Activated CD4-positive, alpha-beta T cell treated with anti-CD3 and anti-CD28 coated beads, Interleukin-2, amount 10 ng/mL, durations not matched to agents 24 days and 14 days (primary cell): Measurements from ENCODE around the gene EIF4H. TPM values are rescaled to one million over a fixed set of nuclear protein-coding genes. Genes with fewer than 3 reads are reported as not detected.
A peak's percentile ranks its signal among the peaks of the same experiment; 100 is the strongest.
"Not testable (repeated sequence)": the region's sequence is repeated elsewhere in the genome, so short reads cannot be mapped to it uniquely, and the experiment has no call there.

Experiments
- DNase-seq: peaks from one replicate; pipeline ENCODE4 v3.0.0; 2022
- H3K27ac Mint-ChIP-seq: one replicate; pipeline ENCODE4 v1.8.0; 2022; ENCODE audit warnings: mild to moderate bottlenecking, mixed read lengths
- H3K27me3 Mint-ChIP-seq: one replicate; pipeline ENCODE4 v1.8.0; 2022; ENCODE audit warnings: mixed read lengths
- H3K36me3 Mint-ChIP-seq: one replicate; pipeline ENCODE4 v1.8.0; 2022; ENCODE audit warnings: low read depth, mild to moderate bottlenecking, mixed read lengths
- H3K4me1 Mint-ChIP-seq: one replicate; pipeline ENCODE4 v1.8.0; 2021; ENCODE audit warnings: mixed read lengths
- H3K4me3 Mint-ChIP-seq: one replicate; pipeline ENCODE4 v1.8.0; 2022; ENCODE audit warnings: mild to moderate bottlenecking, moderate library complexity, mixed read lengths
- H3K9me3 Mint-ChIP-seq: one replicate; pipeline ENCODE4 v1.8.0; 2021; ENCODE audit warnings: mixed read lengths
- intact Hi-C: fragments of 100-400 bp; cut with micrococcal nuclease; formaldehyde crosslinking; loops from one replicate; pipeline ENCODE4 v1.15.1; 2023
- total RNA-seq: library from RNA; stranded (reverse); gene quantifications from 2 replicates; pipeline ENCODE4 v1.2.3, GENCODE V29; 2022

EIF4H gene
- total RNA-seq, 1 donor from 2014 or later: 389 TPM

DNA sequence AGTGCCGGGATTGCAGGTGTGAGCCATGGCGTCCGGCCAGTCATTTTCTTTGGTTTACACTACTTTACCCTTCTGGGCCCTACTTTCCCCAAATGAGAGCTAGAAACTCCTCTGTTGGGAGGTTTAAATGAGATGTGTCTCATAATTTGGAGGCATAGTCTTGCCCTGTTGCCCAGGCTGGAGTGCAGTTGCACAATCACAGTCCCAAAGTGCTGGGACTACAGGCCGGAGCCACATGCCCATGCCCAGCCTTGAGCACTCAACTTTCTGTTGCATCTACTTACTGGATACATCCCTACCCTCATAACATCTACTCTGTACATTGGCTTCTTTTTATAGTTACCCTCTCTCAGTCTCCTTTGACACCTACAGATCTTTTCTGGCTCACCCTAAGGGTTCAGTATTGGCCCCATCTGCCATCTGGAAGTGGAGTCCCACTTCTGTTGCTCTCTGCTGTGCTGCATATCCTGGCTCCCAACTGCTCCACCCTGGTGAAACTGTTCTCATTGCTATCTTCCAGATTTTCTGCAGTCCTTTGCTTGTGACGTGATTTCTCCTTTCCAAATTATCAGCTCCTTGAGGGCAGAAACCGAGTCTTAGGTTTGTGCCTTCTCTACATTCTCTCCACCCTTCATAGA is 8.4 kb downstream of the EIF4H start:
- Mint-ChIP-seq H3K4me3 (no peak overlapping the region), H3K27ac (peak overlapping the region; percentile 43), H3K4me1 (peaks cover 54% of the 10 kb centered on the region), H3K36me3 (peaks cover 37% of the 10 kb centered on the region), H3K9me3 (no peaks in the 10 kb centered on the region), H3K27me3 (no peaks in the 10 kb centered on the region)
- DNase-seq: no peak
- intact Hi-C loops: loop anchor here (1.0 kb wide), 1 partner anchor 7 kb away; no protein-coding TSS in a partner anchor

DNA sequence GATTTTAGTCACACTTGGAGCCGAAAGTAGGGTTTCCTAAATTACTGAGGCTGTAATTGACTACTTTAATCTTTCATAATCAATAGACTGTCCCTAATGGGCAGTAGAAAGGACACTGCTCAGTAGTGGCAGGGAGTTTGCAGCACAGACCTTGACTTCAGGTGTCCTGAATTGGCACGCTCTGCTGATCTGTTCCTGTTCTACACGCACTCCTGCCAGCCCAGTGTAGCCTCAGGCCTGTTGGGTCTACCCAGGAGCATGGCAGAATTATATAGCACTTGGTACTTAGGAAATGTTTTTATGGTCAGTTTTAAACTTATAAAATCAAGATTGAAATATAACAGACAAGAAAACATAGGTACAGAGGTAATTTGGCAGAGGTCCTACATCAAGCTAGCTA is 9.0 kb downstream of the EIF4H start:
- Mint-ChIP-seq H3K36me3 (peaks cover 40% of the 10 kb centered on the region), H3K4me3 (no peak overlapping the region)
- intact Hi-C loops: loop anchor here (1.0 kb wide), 1 partner anchor 8 kb away; no protein-coding TSS in a partner anchor

GRCh38 chr7:74183653-74184450 is 9.7 kb downstream of the EIF4H start:
- peak; percentile 75 for DNase-seq
- peak overlapping the region; percentile 51 for H3K27ac Mint-ChIP-seq
- peaks cover 44% of the 10 kb centered on the region for H3K36me3 Mint-ChIP-seq
- H3K4me3 Mint-ChIP-seq: no peak overlapping the region
- H3K27me3 Mint-ChIP-seq: no peaks in the 10 kb centered on the region
- intact Hi-C loops: loop anchor here (1.0 kb wide), 1 partner anchor 9 kb away; no protein-coding TSS in a partner anchor
- H3K9me3 Mint-ChIP-seq: no peaks in the 10 kb centered on the region
- peaks cover 50% of the 10 kb centered on the region for H3K4me1 Mint-ChIP-seq

More for the DNA sequence above, 9.0 kb downstream of the EIF4H start:
- Mint-ChIP-seq H3K27me3 (no peaks in the 10 kb centered on the region), H3K4me1 (peaks cover 53% of the 10 kb centered on the region), H3K27ac (peak overlapping the region; percentile 42), H3K9me3 (no peaks in the 10 kb centered on the region)
- DNase-seq: no peak

- peaks cover 47% of the 10 kb centered on the region for H3K4me1 Mint-ChIP-seq
- no peak overlapping the region for H3K4me3 Mint-ChIP-seq
- intact Hi-C loops: no loop called here
- no peaks in the 10 kb centered on the region for H3K9me3 Mint-ChIP-seq
- H3K27me3 Mint-ChIP-seq: no peaks in the 10 kb centered on the region
- H3K27ac Mint-ChIP-seq: no peak overlapping the region
- DNase-seq: no peak
- peaks cover 48% of the 10 kb centered on the region for H3K36me3 Mint-ChIP-seq
Observed at GRCh38 chr7:74185016-74185415, 10.9 kb downstream of the EIF4H start.

DNA sequence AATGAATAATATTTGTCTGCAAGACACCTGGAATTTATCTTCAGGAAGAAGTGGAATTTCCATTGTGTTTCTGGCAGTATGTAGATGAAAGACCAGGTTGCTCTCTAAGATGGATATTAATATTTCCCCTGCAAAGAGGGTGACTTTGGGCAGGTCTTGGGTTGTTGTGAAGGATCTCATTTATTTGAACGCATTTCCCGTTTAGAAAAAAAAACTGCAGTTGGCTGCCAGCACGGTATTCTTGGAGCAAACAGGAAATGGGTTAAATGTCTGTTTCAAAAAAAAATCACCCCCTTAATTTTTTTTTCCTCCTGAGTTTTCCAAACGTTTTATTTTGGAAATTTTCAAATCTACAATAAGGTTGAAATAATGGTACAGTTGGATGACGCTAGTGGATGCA is 11.5 kb downstream of the EIF4H start:
- H3K4me3 Mint-ChIP-seq: peak overlapping the region; percentile 17
- no peaks in the 10 kb centered on the region for H3K9me3 Mint-ChIP-seq
- peaks cover 54% of the 10 kb centered on the region for H3K36me3 Mint-ChIP-seq
- no peaks in the 10 kb centered on the region for H3K27me3 Mint-ChIP-seq
- no peak for DNase-seq
- intact Hi-C loops: no loop called here
- H3K27ac Mint-ChIP-seq: no peak overlapping the region
- peaks cover 44% of the 10 kb centered on the region for H3K4me1 Mint-ChIP-seq

GRCh38 chr7:74187915-74188675 is 13.9 kb downstream of the EIF4H start:
- H3K4me1 Mint-ChIP-seq: peaks cover 34% of the 10 kb centered on the region
- peak overlapping the region; percentile 45 for H3K27ac Mint-ChIP-seq
- H3K4me3 Mint-ChIP-seq: no peak overlapping the region
- no peak for DNase-seq
- no peaks in the 10 kb centered on the region for H3K27me3 Mint-ChIP-seq
- H3K36me3 Mint-ChIP-seq: peaks cover 57% of the 10 kb centered on the region
- H3K9me3 Mint-ChIP-seq: no peaks in the 10 kb centered on the region
- intact Hi-C loops: no loop called here

GRCh38 chr7:74190259-74190658 is 16.1 kb downstream of the EIF4H start:
- intact Hi-C loops: no loop called here
- no peak overlapping the region for H3K4me3 Mint-ChIP-seq
- no peaks in the 10 kb centered on the region for H3K27me3 Mint-ChIP-seq
- H3K36me3 Mint-ChIP-seq: peaks cover 72% of the 10 kb centered on the region
- H3K4me1 Mint-ChIP-seq: peaks cover 24% of the 10 kb centered on the region
- H3K9me3 Mint-ChIP-seq: no peaks in the 10 kb centered on the region
- no peak for DNase-seq
- no peak overlapping the region for H3K27ac Mint-ChIP-seq

GRCh38 chr7:74191231-74191630 is 17.1 kb downstream of the EIF4H start:
- Mint-ChIP-seq H3K27ac (no peak overlapping the region), H3K27me3 (no peaks in the 10 kb centered on the region)
- intact Hi-C loops: no loop called here

GRCh38 chr7:74193054-74193453 is 18.9 kb downstream of the EIF4H start:
- Mint-ChIP-seq H3K27ac (no peak overlapping the region), H3K9me3 (no peaks in the 10 kb centered on the region)

More at GRCh38 chr7:74191231-74191630, 17.1 kb downstream of the EIF4H start:
- H3K36me3 Mint-ChIP-seq: peaks cover 76% of the 10 kb centered on the region
- DNase-seq: no peak
- H3K4me1 Mint-ChIP-seq: peaks cover 20% of the 10 kb centered on the region
- H3K4me3 Mint-ChIP-seq: no peak overlapping the region
- no peaks in the 10 kb centered on the region for H3K9me3 Mint-ChIP-seq

GRCh38 chr7:74193913-74194312 is 19.8 kb downstream of the EIF4H start:
- H3K27ac Mint-ChIP-seq: no peak overlapping the region
- intact Hi-C loops: no loop called here
- peaks cover 9% of the 10 kb centered on the region for H3K4me1 Mint-ChIP-seq
- no peak overlapping the region for H3K4me3 Mint-ChIP-seq
- peaks cover 63% of the 10 kb centered on the region for H3K36me3 Mint-ChIP-seq
- no peaks in the 10 kb centered on the region for H3K9me3 Mint-ChIP-seq
- no peak for DNase-seq
- no peaks in the 10 kb centered on the region for H3K27me3 Mint-ChIP-seq

More at GRCh38 chr7:74193054-74193453, 18.9 kb downstream of the EIF4H start:
- DNase-seq: no peak
- H3K4me1 Mint-ChIP-seq: peaks cover 10% of the 10 kb centered on the region
- no peaks in the 10 kb centered on the region for H3K27me3 Mint-ChIP-seq
- intact Hi-C loops: no loop called here
- H3K36me3 Mint-ChIP-seq: peaks cover 71% of the 10 kb centered on the region
- no peak overlapping the region for H3K4me3 Mint-ChIP-seq

DNA sequence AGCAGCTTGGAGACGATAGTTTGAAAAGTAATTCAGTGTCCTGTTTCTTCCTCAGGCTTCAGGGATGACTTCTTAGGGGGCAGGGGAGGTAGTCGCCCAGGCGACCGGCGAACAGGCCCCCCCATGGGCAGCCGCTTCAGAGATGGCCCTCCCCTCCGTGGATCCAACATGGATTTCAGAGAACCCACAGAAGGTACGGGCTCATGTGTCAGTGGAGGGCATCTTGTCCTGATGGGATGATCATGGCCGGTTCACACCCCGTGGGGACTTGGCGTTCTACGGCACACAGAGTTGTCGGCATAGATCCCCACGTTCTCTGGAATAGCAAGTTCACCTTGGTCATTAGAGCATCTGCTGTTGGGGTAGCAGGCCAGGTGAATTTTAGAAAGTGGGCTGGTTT is 20.5 kb downstream of the EIF4H start:
- peaks cover 9% of the 10 kb centered on the region for H3K4me1 Mint-ChIP-seq
- H3K27ac Mint-ChIP-seq: peak overlapping the region; percentile 5
- peaks cover 61% of the 10 kb centered on the region for H3K36me3 Mint-ChIP-seq
- DNase-seq: no peak
- no peaks in the 10 kb centered on the region for H3K27me3 Mint-ChIP-seq
- H3K4me3 Mint-ChIP-seq: no peak overlapping the region
- no peaks in the 10 kb centered on the region for H3K9me3 Mint-ChIP-seq
- intact Hi-C loops: no loop called here

DNA sequence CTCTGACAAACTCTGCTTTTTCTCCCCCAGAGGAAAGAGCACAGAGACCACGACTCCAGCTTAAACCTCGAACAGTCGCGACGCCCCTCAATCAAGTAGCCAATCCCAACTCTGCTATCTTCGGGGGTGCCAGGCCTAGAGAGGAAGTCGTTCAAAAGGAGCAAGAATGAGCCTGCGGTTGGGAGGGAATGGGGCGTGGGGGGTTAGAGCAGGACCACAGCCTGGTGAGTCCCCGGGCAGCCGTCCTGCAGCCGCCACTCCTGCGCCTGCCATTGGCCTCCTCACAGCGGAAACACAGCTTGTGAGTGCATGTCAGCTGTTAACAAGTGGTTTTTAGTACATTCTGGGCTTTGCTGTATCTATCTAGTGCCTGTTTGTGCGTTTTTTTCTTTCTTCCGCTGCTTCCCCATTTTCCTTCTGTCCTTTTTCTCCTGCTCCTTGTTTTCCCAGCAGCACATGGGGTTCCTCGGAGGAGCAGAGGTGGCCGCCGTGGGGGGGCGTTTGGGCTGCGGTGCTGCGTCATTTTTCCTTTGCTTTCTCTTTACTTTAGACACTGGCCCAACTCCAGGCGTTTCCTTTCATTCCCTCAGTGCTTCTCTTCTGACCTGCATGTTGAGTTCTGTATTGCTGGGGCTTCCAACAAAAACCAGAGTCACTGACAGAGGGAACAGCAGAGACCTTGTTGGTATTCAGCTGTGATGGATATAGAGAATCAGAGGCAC is 21.1 kb downstream of the EIF4H start:
- H3K27ac Mint-ChIP-seq: peak overlapping the region; percentile 29
- H3K36me3 Mint-ChIP-seq: peaks cover 56% of the 10 kb centered on the region
- H3K4me3 Mint-ChIP-seq, intact Hi-C loops, H3K4me1 Mint-ChIP-seq, H3K9me3 Mint-ChIP-seq, DNase-seq, H3K27me3 Mint-ChIP-seq: not testable (repeated sequence)

DNA sequence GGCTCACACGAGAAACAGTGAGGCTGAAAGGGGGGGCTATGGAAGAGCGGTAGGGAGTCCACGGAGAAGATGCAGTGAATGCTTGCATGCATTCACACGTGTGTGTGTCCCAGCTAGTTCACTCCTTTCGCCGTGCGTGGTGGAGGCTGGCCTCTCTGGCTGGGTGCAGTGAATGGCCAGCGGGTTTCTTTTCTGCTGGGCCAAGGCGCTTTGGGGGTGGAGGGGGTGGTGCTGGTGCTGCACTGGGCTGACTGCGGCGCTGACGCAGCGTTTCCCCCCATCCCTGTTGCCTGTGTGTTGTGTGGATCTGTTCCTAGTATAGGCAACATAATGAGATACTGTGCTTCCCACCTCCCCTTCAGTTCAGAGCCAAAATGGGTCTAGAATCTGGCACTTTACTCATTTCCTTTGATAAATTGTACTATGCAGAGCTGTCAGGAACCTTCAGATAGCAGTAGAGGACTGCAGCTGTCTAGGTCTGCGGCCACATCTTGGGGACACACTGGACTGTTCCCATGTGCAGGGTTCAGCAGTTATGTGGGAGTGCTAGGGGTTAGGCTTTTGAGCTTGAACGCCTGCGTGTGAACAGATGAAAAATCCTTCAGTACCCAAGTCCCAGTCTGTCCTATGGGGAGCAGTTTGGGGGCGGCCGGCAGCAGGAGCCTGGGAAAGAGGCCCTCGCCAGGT is 22.0 kb downstream of the EIF4H start:
- DNase-seq, H3K27me3 Mint-ChIP-seq, H3K9me3 Mint-ChIP-seq, H3K27ac Mint-ChIP-seq, intact Hi-C loops, H3K4me3 Mint-ChIP-seq, H3K4me1 Mint-ChIP-seq: not testable (repeated sequence)
- H3K36me3 Mint-ChIP-seq: peaks cover 52% of the 10 kb centered on the region
